DMS79 treated with DMSO at 0.1 percent for 48 hours (cell line): ENCODE measurements around the gene PRM3.
"Not testable (repeated sequence)": the region's sequence is repeated elsewhere in the genome, so short reads cannot be mapped to it uniquely, and the experiment has no call there.

Experiments used
- DNase-seq: peaks from one replicate; lab custom pipeline; 2025; lab: John Stamatoyannopoulos, UW

The PRM3 gene

GRCh38 chr16:11303405-11304138, 30.1 kb upstream of the PRM3 start:
- DNase-seq: peak; percentile 96

GRCh38 chr16:11302977-11303376, 29.5 kb upstream of the PRM3 start:
- peak; percentile 94 for DNase-seq

GRCh38 chr16:11301645-11302501, 28.4 kb upstream of the PRM3 start:
- no peak for DNase-seq

- DNase-seq: no peak
Measured at GRCh38 chr16:11300560-11300892, 27.1 kb upstream of the PRM3 start.

GRCh38 chr16:11299865-11300559, 26.6 kb upstream of the PRM3 start:
- no peak for DNase-seq

- not testable (repeated sequence) for DNase-seq
Measured at GRCh38 chr16:11298950-11299547, 25.6 kb upstream of the PRM3 start.

GRCh38 chr16:11298143-11298900, 24.9 kb upstream of the PRM3 start:
- no peak for DNase-seq

- DNase-seq: peak; percentile 87
Measured at GRCh38 chr16:11297492-11298142, 24.2 kb upstream of the PRM3 start.

GRCh38 chr16:11296706-11297491, 23.5 kb upstream of the PRM3 start:
- no peak for DNase-seq

- DNase-seq: no peak
Measured at GRCh38 chr16:11296351-11296705, 22.9 kb upstream of the PRM3 start.

GRCh38 chr16:11295672-11296071, 22.2 kb upstream of the PRM3 start:
- no peak for DNase-seq

GRCh38 chr16:11292076-11292748, 18.8 kb upstream of the PRM3 start:
- no peak for DNase-seq

GRCh38 chr16:11291091-11291703, 17.8 kb upstream of the PRM3 start:
- DNase-seq: no peak

- no peak for DNase-seq
Measured at GRCh38 chr16:11290102-11290893, 16.9 kb upstream of the PRM3 start.

- not testable (repeated sequence) for DNase-seq
Measured at GRCh38 chr16:11289696-11290095, 16.3 kb upstream of the PRM3 start.

GRCh38 chr16:11289202-11289601, 15.8 kb upstream of the PRM3 start:
- DNase-seq: no peak

- DNase-seq: no peak
Measured at GRCh38 chr16:11285842-11286241, 12.4 kb upstream of the PRM3 start.

- no peak for DNase-seq
Measured at GRCh38 chr16:11283820-11284248, 10.4 kb upstream of the PRM3 start.
